WTC11 (cell line): Measurements from ENCODE around the gene NAXD. TPM values are rescaled to one million over a fixed set of nuclear protein-coding genes. Genes with fewer than 3 reads are reported as not detected.

Experiments used
- ATAC-seq: fragments of 200-7000 bp; cut with Tn5 transposase; 2 replicates; pipeline ENCODE4 v1.10.0; 2021; ENCODE audit warnings: mild to moderate bottlenecking, moderate library complexity
- CTCF ChIA-PET: fragments of 300-600 bp; sonication (Branson Sonifier 250); formaldehyde crosslinking; loops from one replicate; lab custom pipeline; 2021; ENCODE audit warnings: antibody characterized with exemption; lab: Charles Lee
- POLR2A ChIA-PET: fragments of 350-600 bp; sonication (Branson Sonifier 250); formaldehyde crosslinking; loops from one replicate; lab custom pipeline; 2021; ENCODE audit warnings: antibody characterized with exemption; lab: Charles Lee
- DNase-seq: peaks from one replicate; pipeline ENCODE4 v3.0.0; 2021; ENCODE audit warnings: low spot score
- H3K27ac Mint-ChIP-seq: 2 replicates; pipeline ENCODE4 v1.8.0; 2021; ENCODE audit warnings: mixed read lengths
- H3K27me3 Mint-ChIP-seq: 2 replicates; pipeline ENCODE4 v1.8.0; 2021; ENCODE audit warnings: low read depth, mild to moderate bottlenecking, moderate library complexity, mixed read lengths
- H3K36me3 Mint-ChIP-seq: 2 replicates; pipeline ENCODE4 v1.8.0; 2021; ENCODE audit warnings: mixed read lengths
- H3K4me1 Mint-ChIP-seq: 2 replicates; pipeline ENCODE4 v1.8.0; 2022; ENCODE audit warnings: mixed read lengths
- H3K4me3 Mint-ChIP-seq: 2 replicates; pipeline ENCODE4 v1.8.0; 2021; ENCODE audit warnings: mild to moderate bottlenecking, moderate library complexity, mixed read lengths
- H3K9me3 Mint-ChIP-seq: 2 replicates; pipeline ENCODE4 v1.8.0; 2021; ENCODE audit warnings: mixed read lengths
- AR ChIP-seq: fragments of 250-450 bp; sonication (Bioruptor Pico); IDR thresholded peaks from 2 replicates; pipeline ENCODE4 v1.9.0; 2021; ENCODE audit warnings: mild to moderate bottlenecking
- ATF6 ChIP-seq: sonication (generic); formaldehyde crosslinking; IDR thresholded peaks from 2 replicates; pipeline ENCODE4 v1.8.1; 2023; ENCODE audit warnings: mild to moderate bottlenecking, missing genetic modification reagents
- CBFB ChIP-seq: sonication (generic); formaldehyde crosslinking; IDR thresholded peaks from 2 replicates; pipeline ENCODE4 v1.8.1; 2022; ENCODE audit warnings: mild to moderate bottlenecking, low read depth, missing genetic modification reagents
- CDX4 ChIP-seq: fragments of 250-450 bp; sonication (Bioruptor Pico); IDR thresholded peaks from 2 replicates; pipeline ENCODE4 v1.9.0; 2021; ENCODE audit warnings: moderate library complexity, mild to moderate bottlenecking, inconsistent platforms, borderline replicate concordance
- FOXP4 ChIP-seq: sonication (generic); formaldehyde crosslinking; IDR thresholded peaks from 2 replicates; pipeline ENCODE4 v1.8.0; 2022; ENCODE audit warnings: mild to moderate bottlenecking, missing genetic modification reagents
- JUN ChIP-seq: sonication (generic); formaldehyde crosslinking; IDR thresholded peaks from 2 replicates; pipeline ENCODE4 v1.8.0; 2023; ENCODE audit warnings: mild to moderate bottlenecking, missing genetic modification reagents
- MLX ChIP-seq: sonication (generic); formaldehyde crosslinking; IDR thresholded peaks from 2 replicates; pipeline ENCODE4 v1.8.1; 2023; ENCODE audit warnings: mild to moderate bottlenecking, missing genetic modification reagents, moderate library complexity
- PRDM15 ChIP-seq: sonication (generic); formaldehyde crosslinking; IDR thresholded peaks from 2 replicates; pipeline ENCODE4 v1.8.0; 2022; ENCODE audit warnings: missing genetic modification reagents
- TP53 ChIP-seq: sonication (generic); formaldehyde crosslinking; IDR thresholded peaks from 2 replicates; pipeline ENCODE4 v1.8.1; 2023; ENCODE audit warnings: mild to moderate bottlenecking, missing genetic modification reagents
- USF2 ChIP-seq: sonication (generic); formaldehyde crosslinking; IDR thresholded peaks from 2 replicates; pipeline ENCODE4 v1.8.1; 2023; ENCODE audit warnings: mild to moderate bottlenecking, missing genetic modification reagents, moderate library complexity
- ZNF121 ChIP-seq: sonication (generic); formaldehyde crosslinking; IDR thresholded peaks from 2 replicates; pipeline ENCODE4 v1.8.0; 2023; ENCODE audit warnings: missing genetic modification reagents
- ZNF219 ChIP-seq: sonication (generic); formaldehyde crosslinking; IDR thresholded peaks from 2 replicates; pipeline ENCODE4 v1.8.0; 2023; ENCODE audit warnings: missing genetic modification reagents, mild to moderate bottlenecking, borderline replicate concordance
- ZNF263 ChIP-seq: sonication (generic); formaldehyde crosslinking; IDR thresholded peaks from 2 replicates; pipeline ENCODE4 v1.8.1; 2022; ENCODE audit warnings: low read depth, mild to moderate bottlenecking, moderate library complexity, missing genetic modification reagents
- ZNF416 ChIP-seq: fragments of 250-450 bp; sonication (Bioruptor Pico); IDR thresholded peaks from 2 replicates; pipeline ENCODE4 v1.9.0; 2021; ENCODE audit warnings: mild to moderate bottlenecking, inconsistent platforms
- ZNF671 ChIP-seq: fragments of 250-450 bp; sonication (Bioruptor Pico); IDR thresholded peaks from 2 replicates; pipeline ENCODE4 v1.8.0; 2021; ENCODE audit warnings: mild to moderate bottlenecking
- total RNA-seq: library from RNA; stranded (reverse); gene quantifications from 3 replicates; pipeline ENCODE4 v1.2.3, GENCODE V29; 2021

Gene NAXD
- total RNA-seq, 1 experiment from 2014 or later: 29.3 TPM

GRCh38 chr13:110627351-110627750, 12.0 kb downstream of the NAXD start (continued):
- TF ChIP-seq PRDM15 (CRISPR knock-in tag) (no peak), ATF6 (CRISPR knock-in tag) (no peak), JUN (CRISPR knock-in tag) (no peak), ZNF219 (CRISPR knock-in tag) (no peak), ZNF671 (CRISPR knock-in tag) (no peak), USF2 (no peak), ZNF416 (CRISPR knock-in tag) (no peak), FOXP4 (no peak), CDX4 (CRISPR knock-in tag) (no peak), MLX (CRISPR knock-in tag) (no peak), AR (CRISPR knock-in tag) (no peak)

- no peak overlapping the region for H3K4me3 Mint-ChIP-seq
- CTCF ChIA-PET: no interaction called here
- peaks cover 9% of the 10 kb centered on the region for H3K9me3 Mint-ChIP-seq
- peaks cover 8% of the 10 kb centered on the region for H3K4me1 Mint-ChIP-seq
- no peak overlapping the region for H3K27ac Mint-ChIP-seq
- H3K27me3 Mint-ChIP-seq: no peaks in the 10 kb centered on the region
- peaks cover 37% of the 10 kb centered on the region for H3K36me3 Mint-ChIP-seq
- no peak for TF ChIP-seq USF2
- no peak for TF ChIP-seq ZNF416 (CRISPR knock-in tag)
- no peak for TF ChIP-seq ZNF263 (CRISPR knock-in tag)
- no peak for TF ChIP-seq ZNF219 (CRISPR knock-in tag)
- TF ChIP-seq ZNF121 (CRISPR knock-in tag): no peak
- no peak for TF ChIP-seq PRDM15 (CRISPR knock-in tag)
- no peak for TF ChIP-seq TP53
- TF ChIP-seq CBFB (CRISPR knock-in tag): no peak
- DNase-seq (no peak), ATAC-seq (no peak)
- POLR2A ChIA-PET: no interaction called here
These were observed 12.6 kb downstream of the NAXD start for GRCh38 chr13:110627761-110628476.
